Effector memory CD4-positive, alpha-beta T cell (primary cell): ENCODE measurements around the gene SLC39A13.

Source experiments
- DNase-seq, 3 donors: peaks; one replicate each; pipeline ENCODE4 v3.0.0-alpha.2; 2020
- H3K27ac ChIP-seq: 2 replicates; pipeline ENCODE4 v1.7.0; 2013; ENCODE audit warnings: mild to moderate bottlenecking, low read length, moderate library complexity; ENCODE audit not compliant: insufficient read depth, poor library complexity, severe bottlenecking
- H3K27me3 ChIP-seq: replicated peaks from 2 replicates; pipeline ENCODE4 v1.7.0; 2013; ENCODE audit warnings: mild to moderate bottlenecking, low read length; ENCODE audit not compliant: insufficient read depth, control insufficient read depth, poor library complexity, severe bottlenecking
- H3K36me3 ChIP-seq: 2 replicates; pipeline ENCODE4 v1.7.0; 2013; ENCODE audit warnings: mild to moderate bottlenecking, low read length, moderate library complexity; ENCODE audit not compliant: control insufficient read depth, insufficient read depth
- H3K4me1 ChIP-seq: 2 replicates; pipeline ENCODE4 v1.7.0; 2013; ENCODE audit warnings: low read length, mild to moderate bottlenecking; ENCODE audit not compliant: control insufficient read depth, insufficient read depth, poor library complexity, severe bottlenecking
- H3K4me3 ChIP-seq: 2 replicates; pipeline ENCODE4 v1.7.0; 2013; ENCODE audit warnings: low read length, low read depth, mild to moderate bottlenecking; ENCODE audit not compliant: insufficient read depth, poor library complexity, severe bottlenecking
- H3K9me3 ChIP-seq: 2 replicates; pipeline ENCODE4 v1.7.0; 2013; ENCODE audit warnings: mild to moderate bottlenecking, low read length, moderate library complexity; ENCODE audit not compliant: control insufficient read depth

Gene SLC39A13

GRCh38 chr11:47374720-47375019, 33.7 kb upstream of the SLC39A13 start:
- DNase-seq, result no peak
- Histone ChIP-seq H3K9me3 (no peaks in the 10 kb centered on the region), H3K4me1 (no peaks in the 10 kb centered on the region), H3K4me3 (no peak overlapping the region), H3K27ac (no peak overlapping the region), H3K36me3 (no peaks in the 10 kb centered on the region), H3K27me3 (no peaks in the 10 kb centered on the region)

DNA sequence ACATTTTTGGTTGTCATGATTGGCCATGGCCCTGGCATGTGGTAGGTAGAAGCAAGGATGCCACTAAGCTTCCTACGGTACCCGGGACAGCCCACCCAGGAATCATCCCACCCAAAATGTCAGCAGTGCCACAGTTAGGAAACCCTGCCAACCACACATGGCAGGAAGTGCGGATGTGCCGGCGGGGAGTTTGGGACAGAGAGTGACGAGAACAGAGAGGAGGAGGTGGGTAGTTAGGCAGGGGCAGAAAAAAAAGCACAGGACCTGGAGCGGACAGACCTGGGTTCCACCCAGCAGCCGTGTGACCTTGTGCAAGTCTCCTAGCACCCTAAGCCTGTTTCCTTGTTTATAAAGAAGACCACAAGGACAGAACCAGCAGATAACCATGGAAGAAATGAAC, 33.4 kb upstream of the SLC39A13 start:
- no peaks in the 10 kb centered on the region for H3K27me3 ChIP-seq

DNA sequence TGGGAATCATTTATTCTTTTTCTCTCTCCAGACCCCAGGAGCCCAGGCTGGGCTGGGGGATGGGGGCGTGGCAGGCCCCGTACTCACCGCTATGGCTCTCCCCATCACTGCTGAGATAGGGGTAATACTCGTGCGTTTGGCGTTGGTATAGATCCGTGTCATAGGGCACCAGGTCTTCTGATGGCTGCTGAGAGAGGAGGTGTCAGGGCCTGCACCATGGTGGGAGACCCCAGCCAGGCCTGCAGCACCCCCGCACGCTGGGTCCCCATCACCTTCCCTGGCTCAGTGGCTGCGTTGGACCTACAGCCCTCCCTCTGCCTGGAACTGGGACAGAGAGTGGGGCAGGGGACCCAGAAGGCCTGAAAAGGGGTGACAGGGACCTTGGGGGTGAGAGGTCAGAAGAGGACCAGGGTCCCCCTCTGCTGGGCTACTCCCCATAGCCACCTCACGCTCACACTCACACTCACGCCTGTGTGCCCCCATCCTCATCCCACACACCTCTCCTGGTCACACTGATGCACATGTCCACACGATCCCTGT, 32.8 kb upstream of the SLC39A13 start:
- Histone ChIP-seq H3K4me3 (no peak overlapping the region), H3K27me3 (no peaks in the 10 kb centered on the region)
- DNase-seq, result no peak

More for the DNA sequence above, 33.4 kb upstream of the SLC39A13 start:
- DNase-seq, result no peak
- H3K4me3 ChIP-seq, result no peak overlapping the region
- H3K4me1 ChIP-seq, result no peaks in the 10 kb centered on the region
- H3K9me3 ChIP-seq, result no peaks in the 10 kb centered on the region
- H3K27ac ChIP-seq, result no peak overlapping the region
- no peaks in the 10 kb centered on the region for H3K36me3 ChIP-seq

GRCh38 chr11:47376107-47376524, 32.3 kb upstream of the SLC39A13 start:
- H3K27ac ChIP-seq, result no peak overlapping the region
- no peaks in the 10 kb centered on the region for H3K36me3 ChIP-seq
- H3K4me3 ChIP-seq, result no peak overlapping the region
- no peaks in the 10 kb centered on the region for H3K9me3 ChIP-seq
- DNase-seq, result no peak
- no peaks in the 10 kb centered on the region for H3K4me1 ChIP-seq
- H3K27me3 ChIP-seq, result no peaks in the 10 kb centered on the region

More for the DNA sequence above, 32.8 kb upstream of the SLC39A13 start:
- no peaks in the 10 kb centered on the region for H3K9me3 ChIP-seq
- no peak overlapping the region for H3K27ac ChIP-seq
- H3K4me1 ChIP-seq, result no peaks in the 10 kb centered on the region
- H3K36me3 ChIP-seq, result no peaks in the 10 kb centered on the region

DNA sequence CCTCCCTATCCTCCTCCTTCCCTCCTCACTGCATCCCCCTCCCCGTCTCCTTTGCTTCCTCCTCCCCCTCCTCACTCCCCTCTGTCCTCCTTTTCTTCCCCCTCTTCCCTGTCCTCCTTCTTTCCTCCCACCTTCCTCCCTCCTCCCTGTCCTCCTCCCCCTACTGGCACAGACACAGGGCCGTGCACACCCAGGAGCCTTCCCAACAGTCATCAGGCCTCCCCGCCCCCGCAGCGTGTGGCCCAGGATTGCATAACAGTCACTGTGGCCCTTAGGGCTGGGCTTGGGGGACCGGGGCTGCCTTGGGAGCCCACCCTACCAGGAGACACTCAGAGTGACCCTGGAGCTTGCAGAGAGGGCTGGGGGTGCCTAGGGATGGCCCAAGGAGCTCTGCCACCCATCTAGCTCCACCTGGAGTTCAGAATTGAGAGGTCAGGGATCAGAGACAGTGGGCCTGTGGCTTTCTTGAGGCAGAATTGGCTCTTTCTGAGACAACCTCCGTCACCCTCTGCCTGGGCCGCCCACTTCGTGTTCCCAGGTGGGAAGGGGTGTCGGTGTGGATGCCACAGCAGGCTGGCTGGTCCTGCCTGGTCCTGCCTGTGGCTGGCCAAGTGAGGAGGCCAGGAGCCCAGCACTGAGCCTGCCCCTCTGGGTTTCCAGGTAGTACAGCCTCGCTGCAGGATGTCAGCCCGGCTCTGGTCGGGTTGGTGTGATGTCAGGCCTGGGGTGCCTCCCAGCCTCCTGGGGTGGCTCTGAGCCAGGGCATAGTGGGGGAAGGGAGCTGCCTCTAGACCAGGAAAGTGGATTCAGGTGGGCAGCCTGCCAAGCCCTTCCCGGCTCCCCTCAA, 31.6 kb upstream of the SLC39A13 start:
- Histone ChIP-seq H3K27ac (no peak overlapping the region), H3K36me3 (no peaks in the 10 kb centered on the region)
- no peak for DNase-seq

GRCh38 chr11:47377571-47378009, 30.8 kb upstream of the SLC39A13 start:
- Histone ChIP-seq H3K4me1 (no peaks in the 10 kb centered on the region), H3K27ac (no peak overlapping the region), H3K27me3 (no peaks in the 10 kb centered on the region), H3K9me3 (no peaks in the 10 kb centered on the region), H3K36me3 (no peaks in the 10 kb centered on the region), H3K4me3 (no peak overlapping the region)
- DNase-seq, result no peak

More for the DNA sequence above, 31.6 kb upstream of the SLC39A13 start:
- Histone ChIP-seq H3K9me3 (no peaks in the 10 kb centered on the region), H3K4me3 (no peak overlapping the region), H3K27me3 (no peaks in the 10 kb centered on the region), H3K4me1 (no peaks in the 10 kb centered on the region)

- Histone ChIP-seq H3K36me3 (no peaks in the 10 kb centered on the region), H3K27ac (no peak within 1 kb of the TSS), H3K4me3 (no peak within 1 kb of the TSS), H3K4me1 (no peaks in the 10 kb centered on the region), H3K9me3 (no peaks in the 10 kb centered on the region), H3K27me3 (no peaks in the 10 kb centered on the region)
- DNase-seq, result no peak
These were observed 30.2 kb upstream of the SLC39A13 start, which contains the start of gene SPI1 for GRCh38 chr11:47378010-47378835. SPI1 (minus strand) TSS chr11:47378547; CDS start chr11:47378353, 194 bp downstream.

DNA sequence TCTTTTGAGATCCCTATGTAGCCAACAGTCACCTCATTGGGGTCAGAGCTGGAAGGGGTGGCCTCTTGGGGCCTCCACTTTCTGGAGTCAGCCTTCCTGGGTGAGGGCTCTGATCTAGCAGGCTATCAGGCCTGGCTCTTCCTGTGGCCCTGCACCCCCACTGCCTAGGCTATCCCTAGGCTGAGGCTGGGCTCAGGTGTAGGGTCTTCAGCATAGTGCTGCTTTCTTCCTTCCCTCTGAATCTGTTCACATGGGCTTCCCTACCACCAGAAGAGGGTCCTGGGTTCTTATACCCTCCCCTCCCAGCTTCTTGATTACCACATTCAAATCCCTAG, 29.6 kb upstream of the SLC39A13 start:
- Histone ChIP-seq H3K4me1 (no peaks in the 10 kb centered on the region), H3K9me3 (no peaks in the 10 kb centered on the region), H3K27ac (no peak overlapping the region), H3K36me3 (no peaks in the 10 kb centered on the region), H3K4me3 (no peak overlapping the region), H3K27me3 (no peaks in the 10 kb centered on the region)
- DNase-seq, result no peak

DNA sequence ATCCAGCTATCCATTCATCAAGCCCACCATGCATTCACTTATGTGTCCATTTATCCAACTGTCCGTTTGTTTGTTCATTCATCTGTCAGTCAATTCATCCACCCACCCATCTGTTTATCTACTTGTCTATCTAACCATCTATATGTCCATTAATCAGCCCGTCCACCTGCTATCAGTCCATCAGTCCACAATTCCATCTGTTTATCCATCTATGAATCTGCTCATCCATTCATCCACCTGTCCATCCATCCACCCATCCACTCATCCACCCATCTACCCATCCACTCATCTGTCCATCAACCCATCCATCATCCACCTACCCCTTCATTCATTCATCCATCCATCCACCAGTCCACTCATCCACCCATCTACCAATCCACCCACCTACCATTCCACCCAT, 29.1 kb upstream of the SLC39A13 start:
- H3K36me3 ChIP-seq, result no peaks in the 10 kb centered on the region
- H3K27ac ChIP-seq, result no peak overlapping the region
- DNase-seq, result no peak
- no peak overlapping the region for H3K4me3 ChIP-seq
- no peaks in the 10 kb centered on the region for H3K9me3 ChIP-seq
- no peaks in the 10 kb centered on the region for H3K27me3 ChIP-seq
- H3K4me1 ChIP-seq, result no peaks in the 10 kb centered on the region

DNA sequence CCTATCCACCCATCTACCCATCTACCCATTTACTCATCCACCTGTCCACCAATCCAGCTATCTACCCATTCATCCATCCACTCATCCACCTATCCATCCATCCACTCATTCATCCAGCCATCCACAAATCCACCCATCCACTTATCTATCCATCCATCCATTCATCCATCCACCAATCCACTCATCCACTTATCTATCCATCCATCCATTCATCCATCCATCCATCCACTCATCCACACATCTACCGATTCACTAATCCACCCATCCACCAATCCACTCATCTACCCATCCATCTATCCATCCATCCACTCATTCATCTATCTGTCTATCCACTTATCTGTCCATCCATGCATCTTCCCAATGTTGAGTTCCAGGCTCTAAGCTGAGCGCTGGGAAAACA, 28.3 kb upstream of the SLC39A13 start:
- Histone ChIP-seq H3K36me3 (no peaks in the 10 kb centered on the region), H3K4me1 (no peaks in the 10 kb centered on the region), H3K27ac (no peak overlapping the region), H3K9me3 (no peaks in the 10 kb centered on the region), H3K4me3 (no peak overlapping the region), H3K27me3 (no peaks in the 10 kb centered on the region)
- DNase-seq, result no peak
